ENCODE results near the gene P3H3.

GRCh38 chr12:6884539-6884938 is 56.3 kb downstream of the P3H3 start:
- TF ChIP-seq CTCF (optimal IDR thresholded peaks at IDR 0.05 in 1 of 3, IDR thresholded peaks at IDR 0.05 in 1 of 3, conservative IDR thresholded peaks at IDR 0.05 in 1 of 3; ENCODE audit: extremely low read depth in 1 of 3, insufficient read depth in 2 of 3, low read length in 3 of 3) (no peak), EZH2 (IDR thresholded peaks at IDR 0.05; ENCODE audit: low read length) (no peak)

Measured in keratinocyte (primary cell).